Endothelial cell of umbilical vein (primary cell): ENCODE data around the gene ATP2C2. TPM values are rescaled to one million over a fixed set of nuclear protein-coding genes. Genes with fewer than 3 reads are reported as not detected.

Experiments
- BruUV-seq: library from RNA; stranded (reverse); fragments of 400-500 nt; replicated peaks from 2 replicates; lab custom pipeline; 2021; lab: Mats Ljungman, UMichigan
- CTCF ChIA-PET: fragments of 300-600, 350-600 bp; sonication (Branson Sonifier 250); formaldehyde crosslinking; loops from one replicate; lab custom pipeline; 2021; ENCODE audit warnings: antibody characterized with exemption, inconsistent platforms; lab: Charles Lee
- POLR2A ChIA-PET: fragments of 300-600, 350-600 bp; sonication (Branson Sonifier 250); formaldehyde crosslinking; loops from one replicate; lab custom pipeline; 2021; ENCODE audit warnings: antibody characterized with exemption, inconsistent platforms; lab: Charles Lee
- DNase-seq: peaks from one replicate; pipeline ENCODE4 v3.0.0-alpha.2; 2011; ENCODE audit warnings: low read depth, low spot score
- FAIRE-seq: peaks from 2 replicates; lab custom pipeline; 2011; peaks lifted over from hg19 to GRCh38; lab: Jason Lieb, UNC
- H2AFZ ChIP-seq: 2 replicates; pipeline ENCODE4 v1.6.0; 2012; ENCODE audit warnings: low read depth, low read length, control low read depth, inconsistent platforms
- H3K27ac ChIP-seq: 2 replicates; pipeline ENCODE4 v1.5.1; 2011; ENCODE audit warnings: low read depth, mild to moderate bottlenecking, control low read depth, low read length, moderate library complexity; ENCODE audit not compliant: insufficient read depth
- H3K27me3 ChIP-seq, 2 experiments: 2 replicates each; pipeline versions ENCODE4 v1.6.0 to v1.6.1; 2011; ENCODE audit warnings: low read length in 2 of 2, mixed read lengths in 1 of 2; ENCODE audit not compliant: control insufficient read depth in 2 of 2, insufficient read depth in 2 of 2
- H3K36me3 ChIP-seq, 2 experiments: 2 replicates in 1 of 2; 3 replicates in 1 of 2; pipeline ENCODE4 v1.5.1; 2011; ENCODE audit warnings: low read length in 2 of 2, mild to moderate bottlenecking in 1 of 2, moderate library complexity in 1 of 2; ENCODE audit not compliant: control insufficient read depth in 2 of 2, insufficient read depth in 2 of 2; ENCODE audit errors: extremely low read depth in 1 of 2
- H3K4me1 ChIP-seq: 3 replicates; pipeline ENCODE4 v1.5.1; 2011; ENCODE audit warnings: mild to moderate bottlenecking, low read length; ENCODE audit not compliant: control insufficient read depth, insufficient read depth; ENCODE audit errors: extremely low read depth
- H3K4me2 ChIP-seq: 2 replicates; pipeline ENCODE4 v1.6.1; 2011; ENCODE audit warnings: low read length, control low read depth, mixed read lengths; ENCODE audit not compliant: insufficient read depth
- H3K4me3 ChIP-seq, 3 experiments: fragments of 200-600 bp in 1 of 3; sonication (generic), shearing (Covaris generic) in 1 of 3; replicated peaks in 1 of 3; 2 replicates each; pipeline ENCODE4 v1.5.1; 2011 to 2016; ENCODE audit warnings: control low read depth in 3 of 3, low read length in 3 of 3, mild to moderate bottlenecking in 2 of 3, inconsistent platforms in 1 of 3, low read depth in 1 of 3, moderate library complexity in 1 of 3; ENCODE audit not compliant: insufficient read depth in 1 of 3
- H3K79me2 ChIP-seq: 2 replicates; pipeline ENCODE4 v1.6.0; 2012; ENCODE audit warnings: low read length, inconsistent platforms; ENCODE audit not compliant: control insufficient read depth, insufficient read depth
- H3K9ac ChIP-seq: replicated peaks from 2 replicates; pipeline ENCODE3; 2011; ENCODE audit warnings: low read length, control low read depth; ENCODE audit not compliant: insufficient read depth; ENCODE audit errors: extremely low read depth
- H3K9me1 ChIP-seq: replicated peaks from 3 replicates; pipeline ENCODE4 v1.6.0; 2011; ENCODE audit warnings: mild to moderate bottlenecking, low read length; ENCODE audit not compliant: control insufficient read depth, insufficient read depth; ENCODE audit errors: extremely low read depth
- H3K9me3 ChIP-seq: replicated peaks from 2 replicates; pipeline ENCODE4 v1.5.1; 2012; ENCODE audit warnings: low read length, inconsistent platforms; ENCODE audit not compliant: control insufficient read depth, insufficient read depth
- H4K20me1 ChIP-seq: replicated peaks from 2 replicates; pipeline ENCODE3; 2011; ENCODE audit warnings: mild to moderate bottlenecking, low read length; ENCODE audit not compliant: control insufficient read depth, insufficient read depth; ENCODE audit errors: extremely low read depth
- EZH2 ChIP-seq: IDR thresholded peaks from 2 replicates; pipeline ENCODE4 v1.6.1; 2012; ENCODE audit warnings: borderline replicate concordance, low read depth, mild to moderate bottlenecking, moderate library complexity, low read length, inconsistent platforms; ENCODE audit not compliant: severe bottlenecking
- FOS ChIP-seq: IDR thresholded peaks from 2 replicates; pipeline ENCODE4 v1.6.1; 2011; ENCODE audit warnings: mild to moderate bottlenecking, low read length, moderate library complexity, borderline replicate concordance; ENCODE audit not compliant: insufficient read depth
- GATA2 ChIP-seq: IDR thresholded peaks from 2 replicates; pipeline ENCODE4 v1.7.0; 2011; ENCODE audit warnings: low read depth, mild to moderate bottlenecking, moderate library complexity, mixed read lengths, low read length; ENCODE audit not compliant: insufficient read length, insufficient read depth
- JUN ChIP-seq: IDR thresholded peaks from 2 replicates; pipeline ENCODE4 v1.6.1; 2011; ENCODE audit warnings: borderline replicate concordance, low read depth; ENCODE audit not compliant: insufficient read length, insufficient read depth
- MYC ChIP-seq: IDR thresholded peaks from one replicate; pipeline ENCODE4 v1.6.1; 2011; ENCODE audit warnings: mild to moderate bottlenecking, low read depth, low read length
- POLR2A ChIP-seq: IDR thresholded peaks from 2 replicates; pipeline ENCODE4 v1.6.1; 2012; ENCODE audit warnings: low read depth, mild to moderate bottlenecking, control low read depth, low read length
- POLR2AphosphoS5 ChIP-seq: IDR thresholded peaks from 2 replicates; pipeline ENCODE4 v1.6.1; 2012; ENCODE audit warnings: low read depth, mild to moderate bottlenecking, control low read depth, low read length, moderate library complexity; ENCODE audit not compliant: insufficient read depth
- dilution Hi-C: fragments of 300-500 bp; cut with MboI; formaldehyde crosslinking; loops from one replicate; pipeline ENCODE4 v1.15.0; 2019; ENCODE audit warnings: low sequenced_read_pairs; ENCODE audit not compliant: extremely low pct_ligation_motif_present
- intact Hi-C: fragments of 100-400 bp; cut with micrococcal nuclease; formaldehyde crosslinking; loops from one replicate; pipeline ENCODE4 v1.10.0; 2022
- polyA plus RNA-seq, 4 experiments: library from polyadenylated mRNA; depleted of rRNA in 3 of 4; stranded (reverse) in 3 of 4; unstranded in 1 of 4; fragments of >200 nt; gene quantifications; 2 replicates each; pipeline versions ENCODE4 v1.2.1 to v1.2.3, GENCODE V29; 2011 to 2012; ENCODE audit warnings: missing spikeins in 1 of 4
- total RNA-seq: library from RNA; stranded (reverse); gene quantifications from 2 replicates; pipeline ENCODE4 v1.2.3, GENCODE V29; 2021
- TF ChIP-seq, protein P1 (sequence below), 2 donors: IDR thresholded peaks; 1 replicate in 1 of 2; 2 replicates in 1 of 2; pipeline ENCODE4 v1.5.1; 2011; ENCODE audit warnings: low read length in 2 of 2, mild to moderate bottlenecking in 2 of 2, moderate library complexity in 2 of 2, control low read depth in 1 of 2, inconsistent platforms in 1 of 2, low read depth in 1 of 2; ENCODE audit not compliant: insufficient read depth in 1 of 2; ENCODE audit errors: extremely low read depth in 1 of 2
- TF ChIP-seq, protein P2 (sequence below): IDR thresholded peaks from 2 replicates; pipeline ENCODE4 v1.6.1; 2011; ENCODE audit not compliant: insufficient read depth, insufficient read length

ATP2C2 gene
- total and polyA plus RNA-seq, 2 donors (not counting 3 experiments of a cell fraction or from before 2014, with no cell fraction given) = not detected

- H3K9me3 ChIP-seq = no peaks in the 10 kb centered on the region
- no TSS peak for BruUV-seq
- no peak overlapping the region for H3K27ac ChIP-seq
- no peak overlapping the region for H3K4me3 ChIP-seq
- H3K27me3 ChIP-seq = no peaks in the 10 kb centered on the region
- H3K4me1 ChIP-seq = no peaks in the 10 kb centered on the region
- DNase-seq (no peak), FAIRE-seq (no peak)
- no peak overlapping the region for H2AFZ ChIP-seq
- no peak overlapping the region for H3K9ac ChIP-seq
- no peaks in the 10 kb centered on the region for H3K79me2 ChIP-seq
- H3K4me2 ChIP-seq = no peak overlapping the region
- TF ChIP-seq MYC (no peak), POLR2A (no peak), EZH2 (no peak), FOS (no peak), GATA2 (no peak), POLR2AphosphoS5 (no peak), JUN (no peak)
- TF ChIP-seq, protein P1, sequence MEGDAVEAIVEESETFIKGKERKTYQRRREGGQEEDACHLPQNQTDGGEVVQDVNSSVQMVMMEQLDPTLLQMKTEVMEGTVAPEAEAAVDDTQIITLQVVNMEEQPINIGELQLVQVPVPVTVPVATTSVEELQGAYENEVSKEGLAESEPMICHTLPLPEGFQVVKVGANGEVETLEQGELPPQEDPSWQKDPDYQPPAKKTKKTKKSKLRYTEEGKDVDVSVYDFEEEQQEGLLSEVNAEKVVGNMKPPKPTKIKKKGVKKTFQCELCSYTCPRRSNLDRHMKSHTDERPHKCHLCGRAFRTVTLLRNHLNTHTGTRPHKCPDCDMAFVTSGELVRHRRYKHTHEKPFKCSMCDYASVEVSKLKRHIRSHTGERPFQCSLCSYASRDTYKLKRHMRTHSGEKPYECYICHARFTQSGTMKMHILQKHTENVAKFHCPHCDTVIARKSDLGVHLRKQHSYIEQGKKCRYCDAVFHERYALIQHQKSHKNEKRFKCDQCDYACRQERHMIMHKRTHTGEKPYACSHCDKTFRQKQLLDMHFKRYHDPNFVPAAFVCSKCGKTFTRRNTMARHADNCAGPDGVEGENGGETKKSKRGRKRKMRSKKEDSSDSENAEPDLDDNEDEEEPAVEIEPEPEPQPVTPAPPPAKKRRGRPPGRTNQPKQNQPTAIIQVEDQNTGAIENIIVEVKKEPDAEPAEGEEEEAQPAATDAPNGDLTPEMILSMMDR (IDR thresholded peaks at IDR 0.05; ENCODE audit: extremely low read depth in 1 of 2, insufficient read depth in 1 of 2, low read depth in 1 of 2, low read length in 2 of 2) = no peak
- TF ChIP-seq, protein P2, sequence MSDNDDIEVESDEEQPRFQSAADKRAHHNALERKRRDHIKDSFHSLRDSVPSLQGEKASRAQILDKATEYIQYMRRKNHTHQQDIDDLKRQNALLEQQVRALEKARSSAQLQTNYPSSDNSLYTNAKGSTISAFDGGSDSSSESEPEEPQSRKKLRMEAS = no peak
- CTCF ChIA-PET = no interaction called here
- dilution Hi-C loops (no loop called here), intact Hi-C loops (no loop called here)
- no peaks in the 10 kb centered on the region for H3K9me1 ChIP-seq
- POLR2A ChIA-PET = no interaction called here
- no peaks in the 10 kb centered on the region for H4K20me1 ChIP-seq
- no peaks in the 10 kb centered on the region for H3K36me3 ChIP-seq
These were observed 39.3 kb upstream of the ATP2C2 start for GRCh38 chr16:84329016-84329415.
